Liver (tissue), 9 donors: ENCODE results near the gene HNRNPA1L2. TPM values are rescaled to one million over a fixed set of nuclear protein-coding genes. Genes with fewer than 3 reads are reported as not detected.
"Not testable (repeated sequence)": the region's sequence is repeated elsewhere in the genome, so short reads cannot be mapped to it uniquely, and the experiment has no call there.

Experiments used
- DNase-seq: peaks from one replicate; pipeline ENCODE4 v3.0.0-alpha.2; 2017; ENCODE audit warnings: low spot score
- H3K27ac ChIP-seq, 2 donors: one replicate each; pipeline ENCODE4 v1.7.0; 2013; ENCODE audit warnings: inconsistent platforms in 2 of 2, low read length in 2 of 2, control low read depth in 1 of 2, low read depth in 1 of 2, mild to moderate bottlenecking in 1 of 2
- H3K27me3 ChIP-seq, 4 donors: one replicate each; pipeline versions ENCODE4 v1.6.1 to v1.7.0; 2013; ENCODE audit warnings: low read length in 3 of 4, inconsistent platforms in 1 of 4, mild to moderate bottlenecking in 1 of 4, moderate library complexity in 1 of 4; ENCODE audit not compliant: control insufficient read depth in 4 of 4, insufficient read depth in 4 of 4
- H3K36me3 ChIP-seq, 4 donors: one replicate each; pipeline versions ENCODE4 v1.6.1 to v1.7.0; 2013; ENCODE audit warnings: low read length in 3 of 4, mild to moderate bottlenecking in 3 of 4, low read depth in 1 of 4, moderate library complexity in 1 of 4; ENCODE audit not compliant: control insufficient read depth in 4 of 4, insufficient read depth in 3 of 4
- H3K4me1 ChIP-seq, 4 donors: one replicate each; pipeline versions ENCODE4 v1.6.1 to v1.7.0; 2013; ENCODE audit warnings: low read length in 3 of 4, mild to moderate bottlenecking in 3 of 4, moderate library complexity in 1 of 4; ENCODE audit not compliant: control insufficient read depth in 4 of 4, insufficient read depth in 4 of 4
- H3K4me3 ChIP-seq, 3 donors: one replicate each; pipeline versions ENCODE4 v1.6.1 to v1.7.0; 2013; ENCODE audit warnings: low read length in 3 of 3, control low read depth in 1 of 3, low read depth in 1 of 3, mild to moderate bottlenecking in 1 of 3
- H3K9ac ChIP-seq, 2 donors: one replicate each; pipeline ENCODE4 v1.7.0; 2013; ENCODE audit warnings: low read length in 2 of 2, mild to moderate bottlenecking in 2 of 2, moderate library complexity in 2 of 2, control low read depth in 1 of 2, low read depth in 1 of 2
- H3K9me3 ChIP-seq, 4 donors: one replicate each; pipeline versions ENCODE4 v1.6.1 to v1.7.0; 2013; ENCODE audit warnings: low read length in 3 of 4; ENCODE audit not compliant: control insufficient read depth in 4 of 4
- ATF3 ChIP-seq: IDR thresholded peaks from 2 replicates; pipeline ENCODE4 v1.6.1; 2016; ENCODE audit warnings: antibody characterized with exemption
- EGR1 ChIP-seq, 2 donors: IDR thresholded peaks; 2 replicates each; pipeline ENCODE4 v1.6.1; 2016 to 2018; ENCODE audit warnings: antibody characterized with exemption in 2 of 2, low read depth in 2 of 2
- FOXA1 ChIP-seq: IDR thresholded peaks from 2 replicates; pipeline ENCODE4 v1.6.1; 2016; ENCODE audit warnings: antibody characterized with exemption
- FOXA2 ChIP-seq: IDR thresholded peaks from 2 replicates; pipeline ENCODE4 v1.6.1; 2016; ENCODE audit warnings: antibody characterized with exemption
- GABPA ChIP-seq, 2 donors: IDR thresholded peaks in 1 of 2; conservative IDR thresholded peaks in 1 of 2; 2 replicates each; pipeline ENCODE4 v1.6.1; 2016; ENCODE audit warnings: antibody characterized with exemption in 2 of 2, mild to moderate bottlenecking in 1 of 2, moderate library complexity in 1 of 2
- HNF4A ChIP-seq, 2 donors: conservative IDR thresholded peaks; 2 replicates each; pipeline ENCODE4 v1.6.1; 2016; ENCODE audit warnings: antibody characterized with exemption in 2 of 2, mild to moderate bottlenecking in 2 of 2
- HNF4G ChIP-seq: IDR thresholded peaks from 2 replicates; pipeline ENCODE4 v1.6.1; 2016; ENCODE audit warnings: antibody characterized with exemption
- JUND ChIP-seq, 2 donors: IDR thresholded peaks; 2 replicates each; pipeline ENCODE4 v1.6.1; 2016; ENCODE audit warnings: antibody characterized with exemption in 2 of 2
- NR2F2 ChIP-seq: IDR thresholded peaks from 2 replicates; pipeline ENCODE4 v1.6.1; 2016; ENCODE audit warnings: antibody characterized with exemption
- RAD21 ChIP-seq, 2 donors: IDR thresholded peaks; 2 replicates each; pipeline ENCODE4 v1.6.1; 2016; ENCODE audit warnings: antibody characterized with exemption in 2 of 2, mild to moderate bottlenecking in 2 of 2
- RXRA ChIP-seq, 2 donors: IDR thresholded peaks; 2 replicates each; pipeline ENCODE4 v1.6.1; 2017 to 2018; ENCODE audit warnings: antibody characterized with exemption in 2 of 2, mild to moderate bottlenecking in 1 of 2
- SP1 ChIP-seq: IDR thresholded peaks from 2 replicates; pipeline ENCODE4 v1.6.1; 2018; ENCODE audit warnings: antibody characterized with exemption, mild to moderate bottlenecking
- TAF1 ChIP-seq: conservative IDR thresholded peaks from 2 replicates; pipeline ENCODE4 v1.6.1; 2016; ENCODE audit warnings: antibody characterized with exemption, mild to moderate bottlenecking
- YY1 ChIP-seq: IDR thresholded peaks from 2 replicates; pipeline ENCODE4 v1.6.1; 2016; ENCODE audit warnings: antibody characterized with exemption, mild to moderate bottlenecking
- ZBTB33 ChIP-seq: IDR thresholded peaks from 2 replicates; pipeline ENCODE4 v1.6.1; 2016; ENCODE audit warnings: antibody characterized with exemption
- WGBS: extraction: QIAGEN DNeasy Blood & Tissue Kit; methylation state at CpG from one replicate; pipeline ENCODE4 v1.1.7; 2013; 5-methylcytosine and 5-hydroxymethylcytosine counted together
- polyA plus RNA-seq, 2 donors: library from polyadenylated mRNA; stranded (reverse) in 1 of 2; unstranded in 1 of 2; fragments of 200-250 nt in 1 of 2; fragments of >200 nt in 1 of 2; fragmentation: Nextera tagmentation in 1 of 2; extraction: Ambion mirVana in 1 of 2; gene quantifications; one replicate each; pipeline versions ENCODE4 v1.2.1 to v1.2.3, GENCODE V29; 2013 to 2015
- total RNA-seq, 2 donors: library from RNA; depleted of rRNA; stranded (reverse); fragments of >200 nt; gene quantifications; one replicate each; pipeline ENCODE4 v1.2.3, GENCODE V29; 2014
- TF ChIP-seq, protein P1 (sequence below): fragments of 150-350 bp; IDR thresholded peaks from 2 replicates; pipeline ENCODE4 v1.5.1; 2017; ENCODE audit warnings: improper control_type of control experiment, low read depth, low read length; ENCODE audit not compliant: missing input control
- TF ChIP-seq, protein P2 (sequence below): IDR thresholded peaks from 2 replicates; pipeline ENCODE4 v1.6.1; 2016; ENCODE audit warnings: antibody characterized with exemption
- TF ChIP-seq, protein P3 (sequence below): IDR thresholded peaks from 2 replicates; pipeline ENCODE4 v1.6.1; 2016; ENCODE audit warnings: antibody characterized with exemption, mild to moderate bottlenecking
- donor health status: healthy.
- donor health status: healthy.
- donor health status: healthy.
- donor health status: healthy.
- donor health status: healthy.

Gene HNRNPA1L2
- total and polyA plus RNA-seq, 4 donors, result 0.81 to 2.4 (median 1.2) TPM

DNA sequence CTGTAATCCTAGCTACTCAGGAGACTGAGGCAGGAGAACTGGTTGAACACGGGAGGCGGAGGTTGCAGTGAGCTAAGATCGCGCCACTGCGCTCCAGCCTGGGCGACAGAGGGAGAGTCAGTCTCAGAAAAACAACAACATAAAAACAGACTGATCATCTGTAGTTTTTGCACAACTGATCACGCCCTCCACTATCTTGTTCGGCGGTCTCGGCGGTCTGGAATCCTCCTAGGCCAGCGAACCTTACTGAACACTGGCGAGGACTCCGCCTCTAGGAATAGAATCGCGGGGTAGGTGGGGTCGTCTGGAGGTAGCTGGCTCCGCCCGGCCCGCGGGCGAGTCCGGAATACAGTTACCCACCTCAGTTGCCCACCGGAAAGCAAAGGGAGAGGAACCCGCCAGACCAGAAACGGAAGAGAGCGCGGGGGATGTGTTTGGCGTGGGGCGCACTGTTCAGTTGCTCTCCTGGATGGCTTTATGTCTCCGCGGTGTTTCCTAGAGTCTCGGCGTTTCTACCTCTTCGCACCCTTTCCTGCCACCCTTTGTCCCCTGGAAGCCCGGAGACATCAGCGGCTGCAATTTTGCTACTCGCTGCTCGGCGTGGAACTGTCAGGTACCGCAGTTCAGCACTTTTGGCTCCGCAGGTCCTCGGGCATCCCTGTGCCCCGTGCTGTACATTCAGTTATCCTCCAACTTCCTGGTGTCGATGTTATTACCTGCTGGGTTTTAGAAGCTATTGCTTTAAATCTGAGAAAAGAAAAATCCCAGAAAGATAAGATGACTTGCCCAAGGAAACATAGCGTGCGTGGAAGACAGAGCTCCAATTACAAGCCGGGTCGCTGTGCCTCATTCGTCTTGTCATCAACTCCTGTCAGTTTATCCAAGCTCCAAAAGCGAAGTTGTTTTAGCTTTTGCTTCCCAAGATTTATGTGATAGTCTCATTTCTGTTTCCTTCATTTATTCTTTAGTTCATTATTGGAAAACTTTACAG, 24.9 kb upstream of the HNRNPA1L2 start:
- peak overlapping the region; percentile 5 to 60 for H3K9ac ChIP-seq
- peak overlapping the region; percentile 81 to 92 (median 87) for H3K4me3 ChIP-seq
- peak; percentile 76 for DNase-seq
- H3K27ac ChIP-seq, result peak overlapping the region in 1 of 2 donors; percentile 55
- TF ChIP-seq NR2F2, result peak; percentile 56
- TF ChIP-seq, protein P1, sequence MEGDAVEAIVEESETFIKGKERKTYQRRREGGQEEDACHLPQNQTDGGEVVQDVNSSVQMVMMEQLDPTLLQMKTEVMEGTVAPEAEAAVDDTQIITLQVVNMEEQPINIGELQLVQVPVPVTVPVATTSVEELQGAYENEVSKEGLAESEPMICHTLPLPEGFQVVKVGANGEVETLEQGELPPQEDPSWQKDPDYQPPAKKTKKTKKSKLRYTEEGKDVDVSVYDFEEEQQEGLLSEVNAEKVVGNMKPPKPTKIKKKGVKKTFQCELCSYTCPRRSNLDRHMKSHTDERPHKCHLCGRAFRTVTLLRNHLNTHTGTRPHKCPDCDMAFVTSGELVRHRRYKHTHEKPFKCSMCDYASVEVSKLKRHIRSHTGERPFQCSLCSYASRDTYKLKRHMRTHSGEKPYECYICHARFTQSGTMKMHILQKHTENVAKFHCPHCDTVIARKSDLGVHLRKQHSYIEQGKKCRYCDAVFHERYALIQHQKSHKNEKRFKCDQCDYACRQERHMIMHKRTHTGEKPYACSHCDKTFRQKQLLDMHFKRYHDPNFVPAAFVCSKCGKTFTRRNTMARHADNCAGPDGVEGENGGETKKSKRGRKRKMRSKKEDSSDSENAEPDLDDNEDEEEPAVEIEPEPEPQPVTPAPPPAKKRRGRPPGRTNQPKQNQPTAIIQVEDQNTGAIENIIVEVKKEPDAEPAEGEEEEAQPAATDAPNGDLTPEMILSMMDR, result no peak
- TF ChIP-seq RAD21 (IDR thresholded peaks at IDR 0.05), result peak in 1 of 2 donors; percentile 19
- no peak for TF ChIP-seq ATF3
- peak; percentile 32 for TF ChIP-seq ZBTB33
- peak; percentile 67 for TF ChIP-seq YY1
- TF ChIP-seq JUND (IDR thresholded peaks at IDR 0.05), result no peak
- peak; percentile 81 for TF ChIP-seq TAF1
- peak; percentile 90 to 95 for TF ChIP-seq GABPA (IDR thresholded peaks at IDR 0.05 in 1 of 2, conservative IDR thresholded peaks at IDR 0.05 in 1 of 2)
- TF ChIP-seq RXRA (IDR thresholded peaks at IDR 0.05), result peak; percentile 50 to 65
- TF ChIP-seq, protein P2, sequence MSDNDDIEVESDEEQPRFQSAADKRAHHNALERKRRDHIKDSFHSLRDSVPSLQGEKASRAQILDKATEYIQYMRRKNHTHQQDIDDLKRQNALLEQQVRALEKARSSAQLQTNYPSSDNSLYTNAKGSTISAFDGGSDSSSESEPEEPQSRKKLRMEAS, result peak; percentile 63
- no peak for TF ChIP-seq HNF4A (conservative IDR thresholded peaks at IDR 0.05)
- TF ChIP-seq, protein P3, sequence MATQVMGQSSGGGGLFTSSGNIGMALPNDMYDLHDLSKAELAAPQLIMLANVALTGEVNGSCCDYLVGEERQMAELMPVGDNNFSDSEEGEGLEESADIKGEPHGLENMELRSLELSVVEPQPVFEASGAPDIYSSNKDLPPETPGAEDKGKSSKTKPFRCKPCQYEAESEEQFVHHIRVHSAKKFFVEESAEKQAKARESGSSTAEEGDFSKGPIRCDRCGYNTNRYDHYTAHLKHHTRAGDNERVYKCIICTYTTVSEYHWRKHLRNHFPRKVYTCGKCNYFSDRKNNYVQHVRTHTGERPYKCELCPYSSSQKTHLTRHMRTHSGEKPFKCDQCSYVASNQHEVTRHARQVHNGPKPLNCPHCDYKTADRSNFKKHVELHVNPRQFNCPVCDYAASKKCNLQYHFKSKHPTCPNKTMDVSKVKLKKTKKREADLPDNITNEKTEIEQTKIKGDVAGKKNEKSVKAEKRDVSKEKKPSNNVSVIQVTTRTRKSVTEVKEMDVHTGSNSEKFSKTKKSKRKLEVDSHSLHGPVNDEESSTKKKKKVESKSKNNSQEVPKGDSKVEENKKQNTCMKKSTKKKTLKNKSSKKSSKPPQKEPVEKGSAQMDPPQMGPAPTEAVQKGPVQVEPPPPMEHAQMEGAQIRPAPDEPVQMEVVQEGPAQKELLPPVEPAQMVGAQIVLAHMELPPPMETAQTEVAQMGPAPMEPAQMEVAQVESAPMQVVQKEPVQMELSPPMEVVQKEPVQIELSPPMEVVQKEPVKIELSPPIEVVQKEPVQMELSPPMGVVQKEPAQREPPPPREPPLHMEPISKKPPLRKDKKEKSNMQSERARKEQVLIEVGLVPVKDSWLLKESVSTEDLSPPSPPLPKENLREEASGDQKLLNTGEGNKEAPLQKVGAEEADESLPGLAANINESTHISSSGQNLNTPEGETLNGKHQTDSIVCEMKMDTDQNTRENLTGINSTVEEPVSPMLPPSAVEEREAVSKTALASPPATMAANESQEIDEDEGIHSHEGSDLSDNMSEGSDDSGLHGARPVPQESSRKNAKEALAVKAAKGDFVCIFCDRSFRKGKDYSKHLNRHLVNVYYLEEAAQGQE, result peak; percentile 52
- no peak for TF ChIP-seq FOXA1
- TF ChIP-seq HNF4G, result no peak
- peak; percentile 41 for TF ChIP-seq SP1
- TF ChIP-seq FOXA2, result no peak
- no peak for TF ChIP-seq EGR1 (IDR thresholded peaks at IDR 0.05; ENCODE audit: low read depth in 2 of 2)
- peaks cover 1 to 17% (median 5%) of the 10 kb centered on the region in 4 donors for H3K4me1 ChIP-seq
- WGBS, result 1% methylated on average over 51 of the region's 51 CpGs
- H3K27me3 ChIP-seq, result no peaks in the 10 kb centered on the region
- H3K9me3 ChIP-seq, result no peaks in the 10 kb centered on the region
- H3K36me3 ChIP-seq, result peaks cover 0 to 1% (median 0%) of the 10 kb centered on the region in 4 donors

DNA sequence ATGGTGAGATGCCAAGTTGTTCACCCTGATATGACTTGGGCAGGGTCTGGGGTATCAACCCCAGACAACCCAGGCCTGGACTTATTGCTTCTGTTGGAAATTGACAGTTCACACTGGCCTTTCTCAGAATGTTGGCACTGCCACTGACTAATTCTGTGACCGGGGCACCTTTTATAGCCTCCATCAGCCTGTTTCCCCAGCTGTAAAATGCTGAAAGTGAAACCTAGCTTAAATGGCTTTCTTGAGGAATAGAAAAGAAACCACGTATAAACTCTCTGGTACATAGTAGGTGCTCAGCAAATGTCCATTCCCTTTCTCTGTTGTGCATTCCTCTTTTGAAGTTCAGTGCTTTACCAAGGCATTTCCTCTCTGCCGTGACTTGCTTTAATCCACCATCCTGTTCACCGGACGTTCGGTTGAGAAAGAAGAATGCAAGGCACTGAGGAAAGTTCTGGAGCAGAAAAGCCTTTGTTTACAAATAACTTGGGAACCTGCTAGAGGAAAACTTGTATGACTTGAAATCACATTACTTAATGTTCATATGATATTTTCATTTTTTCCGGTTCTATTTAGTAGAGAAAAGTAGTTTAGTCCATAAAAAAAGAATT, 11.0 kb upstream of the HNRNPA1L2 start:
- not testable (repeated sequence) for H3K4me3 ChIP-seq, H3K9ac ChIP-seq, H3K9me3 ChIP-seq, H3K4me1 ChIP-seq, H3K27me3 ChIP-seq, H3K27ac ChIP-seq, DNase-seq
- 71% methylated on average over 7 of the region's 7 CpGs for WGBS
- peaks cover 0 to 11% (median 5%) of the 10 kb centered on the region in 4 donors for H3K36me3 ChIP-seq
